ENCODE measurements around the gene DCLRE1B.

DNA sequence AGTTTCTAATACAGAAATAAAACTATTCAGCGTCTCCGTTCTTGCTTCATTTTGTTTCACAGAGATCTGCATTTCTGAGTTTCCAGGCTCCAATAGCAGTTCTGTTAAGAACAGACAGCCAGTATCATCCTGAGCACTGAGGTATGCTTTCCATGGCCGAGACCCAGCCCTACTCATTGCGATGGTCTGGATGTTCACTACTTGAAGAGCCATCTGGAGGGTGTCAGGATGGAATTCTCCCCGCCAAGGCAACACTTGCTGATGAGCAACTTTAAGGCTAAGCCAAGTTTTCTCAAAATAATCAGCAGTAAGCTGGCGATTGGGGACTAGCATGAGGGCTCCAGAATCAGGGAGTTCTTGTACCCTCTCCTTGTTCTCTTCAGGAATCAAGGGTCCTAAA lies 10.0 kb upstream of the DCLRE1B start:
- TF ChIP-seq, protein P1, sequence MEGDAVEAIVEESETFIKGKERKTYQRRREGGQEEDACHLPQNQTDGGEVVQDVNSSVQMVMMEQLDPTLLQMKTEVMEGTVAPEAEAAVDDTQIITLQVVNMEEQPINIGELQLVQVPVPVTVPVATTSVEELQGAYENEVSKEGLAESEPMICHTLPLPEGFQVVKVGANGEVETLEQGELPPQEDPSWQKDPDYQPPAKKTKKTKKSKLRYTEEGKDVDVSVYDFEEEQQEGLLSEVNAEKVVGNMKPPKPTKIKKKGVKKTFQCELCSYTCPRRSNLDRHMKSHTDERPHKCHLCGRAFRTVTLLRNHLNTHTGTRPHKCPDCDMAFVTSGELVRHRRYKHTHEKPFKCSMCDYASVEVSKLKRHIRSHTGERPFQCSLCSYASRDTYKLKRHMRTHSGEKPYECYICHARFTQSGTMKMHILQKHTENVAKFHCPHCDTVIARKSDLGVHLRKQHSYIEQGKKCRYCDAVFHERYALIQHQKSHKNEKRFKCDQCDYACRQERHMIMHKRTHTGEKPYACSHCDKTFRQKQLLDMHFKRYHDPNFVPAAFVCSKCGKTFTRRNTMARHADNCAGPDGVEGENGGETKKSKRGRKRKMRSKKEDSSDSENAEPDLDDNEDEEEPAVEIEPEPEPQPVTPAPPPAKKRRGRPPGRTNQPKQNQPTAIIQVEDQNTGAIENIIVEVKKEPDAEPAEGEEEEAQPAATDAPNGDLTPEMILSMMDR (IDR thresholded peaks at IDR 0.05; ENCODE audit: insufficient read depth, low read depth, low read length) = no peak
- TF ChIP-seq EZH2 (IDR thresholded peaks at IDR 0.05; ENCODE audit: insufficient read depth, low read length) = no peak

Data from astrocyte (in vitro differentiated cells and primary cell).